ENCODE results near the gene SEPTIN8. TPM values are rescaled to one million over a fixed set of nuclear protein-coding genes. Genes with fewer than 3 reads are reported as not detected.

SEPTIN8 gene
- total and polyA plus RNA-seq, 2 donors (not counting 3 experiments of a cell fraction or from before 2014, with no cell fraction given), result 56.6 to 82.1 TPM

DNA sequence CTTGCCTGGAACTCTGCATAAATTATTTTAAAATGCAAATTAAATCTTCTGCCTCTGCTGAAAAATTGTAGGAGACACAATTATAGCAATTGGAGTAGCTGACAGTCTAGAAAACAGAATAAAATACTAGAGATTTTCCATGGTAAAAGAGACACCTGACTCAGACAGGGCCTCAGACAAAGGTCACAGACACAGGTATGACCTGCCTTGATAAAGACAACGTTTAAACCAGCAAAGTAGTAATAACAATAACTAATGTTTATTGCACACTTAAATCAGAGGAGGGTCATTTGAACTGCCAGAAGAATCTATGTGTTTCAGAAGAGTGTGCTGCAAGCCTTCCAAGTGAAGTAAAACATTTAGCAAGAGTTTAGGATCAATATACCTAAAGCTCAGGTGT is 40.0 kb upstream of the SEPTIN8 start:
- TF ChIP-seq, protein P1, sequence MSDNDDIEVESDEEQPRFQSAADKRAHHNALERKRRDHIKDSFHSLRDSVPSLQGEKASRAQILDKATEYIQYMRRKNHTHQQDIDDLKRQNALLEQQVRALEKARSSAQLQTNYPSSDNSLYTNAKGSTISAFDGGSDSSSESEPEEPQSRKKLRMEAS (IDR thresholded peaks at IDR 0.05; ENCODE audit: insufficient read depth, insufficient read length), result no peak
- TF ChIP-seq MYC (IDR thresholded peaks at IDR 0.05; ENCODE audit: low read depth, low read length) (no peak), POLR2A (IDR thresholded peaks at IDR 0.05; ENCODE audit: low read depth, low read length) (no peak), EZH2 (IDR thresholded peaks at IDR 0.05; ENCODE audit: borderline replicate concordance, low read depth, low read length, severe bottlenecking) (no peak), POLR2AphosphoS5 (IDR thresholded peaks at IDR 0.05; ENCODE audit: insufficient read depth, low read depth, low read length) (no peak), JUN (IDR thresholded peaks at IDR 0.05; ENCODE audit: borderline replicate concordance, insufficient read depth, insufficient read length, low read depth) (no peak), GATA2 (IDR thresholded peaks at IDR 0.05; ENCODE audit: insufficient read depth, insufficient read length, low read depth, low read length) (no peak), FOS (IDR thresholded peaks at IDR 0.05; ENCODE audit: borderline replicate concordance, insufficient read depth, low read length) (no peak)
- TF ChIP-seq, protein P2, sequence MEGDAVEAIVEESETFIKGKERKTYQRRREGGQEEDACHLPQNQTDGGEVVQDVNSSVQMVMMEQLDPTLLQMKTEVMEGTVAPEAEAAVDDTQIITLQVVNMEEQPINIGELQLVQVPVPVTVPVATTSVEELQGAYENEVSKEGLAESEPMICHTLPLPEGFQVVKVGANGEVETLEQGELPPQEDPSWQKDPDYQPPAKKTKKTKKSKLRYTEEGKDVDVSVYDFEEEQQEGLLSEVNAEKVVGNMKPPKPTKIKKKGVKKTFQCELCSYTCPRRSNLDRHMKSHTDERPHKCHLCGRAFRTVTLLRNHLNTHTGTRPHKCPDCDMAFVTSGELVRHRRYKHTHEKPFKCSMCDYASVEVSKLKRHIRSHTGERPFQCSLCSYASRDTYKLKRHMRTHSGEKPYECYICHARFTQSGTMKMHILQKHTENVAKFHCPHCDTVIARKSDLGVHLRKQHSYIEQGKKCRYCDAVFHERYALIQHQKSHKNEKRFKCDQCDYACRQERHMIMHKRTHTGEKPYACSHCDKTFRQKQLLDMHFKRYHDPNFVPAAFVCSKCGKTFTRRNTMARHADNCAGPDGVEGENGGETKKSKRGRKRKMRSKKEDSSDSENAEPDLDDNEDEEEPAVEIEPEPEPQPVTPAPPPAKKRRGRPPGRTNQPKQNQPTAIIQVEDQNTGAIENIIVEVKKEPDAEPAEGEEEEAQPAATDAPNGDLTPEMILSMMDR (IDR thresholded peaks at IDR 0.05; ENCODE audit: extremely low read depth in 1 of 2, insufficient read depth in 1 of 2, low read depth in 1 of 2, low read length in 2 of 2), result no peak
- Histone ChIP-seq H3K79me2 (ENCODE audit: control insufficient read depth, insufficient read depth, low read length) (no peaks in the 10 kb centered on the region), H3K27ac (ENCODE audit: insufficient read depth, low read depth, low read length) (no peak overlapping the region), H3K4me3 (replicated peaks in 1 of 3; ENCODE audit: insufficient read depth in 1 of 3, low read depth in 1 of 3, low read length in 3 of 3) (no peak overlapping the region), H2AFZ (ENCODE audit: low read depth, low read length) (no peak overlapping the region), H3K9ac (replicated peaks; ENCODE audit: extremely low read depth, insufficient read depth, low read length) (no peak overlapping the region), H3K4me1 (ENCODE audit: control insufficient read depth, extremely low read depth, insufficient read depth, low read length) (peaks cover 2% of the 10 kb centered on the region), H3K4me2 (ENCODE audit: insufficient read depth, low read length) (no peak overlapping the region), H4K20me1 (replicated peaks; ENCODE audit: control insufficient read depth, extremely low read depth, insufficient read depth, low read length) (no peaks in the 10 kb centered on the region), H3K9me1 (replicated peaks; ENCODE audit: control insufficient read depth, extremely low read depth, insufficient read depth, low read length) (no peaks in the 10 kb centered on the region), H3K36me3 (ENCODE audit: control insufficient read depth in 2 of 2, extremely low read depth in 1 of 2, insufficient read depth in 2 of 2, low read length in 2 of 2) (no peaks in the 10 kb centered on the region), H3K9me3 (replicated peaks; ENCODE audit: control insufficient read depth, insufficient read depth, low read length) (no peaks in the 10 kb centered on the region), H3K27me3 (ENCODE audit: control insufficient read depth in 2 of 2, insufficient read depth in 2 of 2, low read length in 2 of 2) (peaks cover 10 to 20% of the 10 kb centered on the region in 2 experiments)
- POLR2A ChIA-PET, result no interaction called here
- FAIRE-seq (no peak), DNase-seq (ENCODE audit: low read depth, low spot score) (no peak)
- intact Hi-C loops (cut with micrococcal nuclease), result no loop called here
- BruUV-seq (replicated peaks), result no TSS peak
- CTCF ChIA-PET, result interaction anchor here (0.7 to 5.9 kb wide), 5 partner anchors 10 to 290 kb away, joined by 3 to 179 read pairs (median 3); no protein-coding TSS in a partner anchor
- dilution Hi-C loops (cut with MboI; ENCODE audit: extremely low pct_ligation_motif_present, low sequenced_read_pairs), result no loop called here

Data from endothelial cell of umbilical vein (primary cell).